ENCODE data around the gene DNAI1. TPM values are rescaled to one million over a fixed set of nuclear protein-coding genes. Genes with fewer than 3 reads are reported as not detected.

The DNAI1 gene
- polyA plus RNA-seq, 1 experiment: not detected

DNA sequence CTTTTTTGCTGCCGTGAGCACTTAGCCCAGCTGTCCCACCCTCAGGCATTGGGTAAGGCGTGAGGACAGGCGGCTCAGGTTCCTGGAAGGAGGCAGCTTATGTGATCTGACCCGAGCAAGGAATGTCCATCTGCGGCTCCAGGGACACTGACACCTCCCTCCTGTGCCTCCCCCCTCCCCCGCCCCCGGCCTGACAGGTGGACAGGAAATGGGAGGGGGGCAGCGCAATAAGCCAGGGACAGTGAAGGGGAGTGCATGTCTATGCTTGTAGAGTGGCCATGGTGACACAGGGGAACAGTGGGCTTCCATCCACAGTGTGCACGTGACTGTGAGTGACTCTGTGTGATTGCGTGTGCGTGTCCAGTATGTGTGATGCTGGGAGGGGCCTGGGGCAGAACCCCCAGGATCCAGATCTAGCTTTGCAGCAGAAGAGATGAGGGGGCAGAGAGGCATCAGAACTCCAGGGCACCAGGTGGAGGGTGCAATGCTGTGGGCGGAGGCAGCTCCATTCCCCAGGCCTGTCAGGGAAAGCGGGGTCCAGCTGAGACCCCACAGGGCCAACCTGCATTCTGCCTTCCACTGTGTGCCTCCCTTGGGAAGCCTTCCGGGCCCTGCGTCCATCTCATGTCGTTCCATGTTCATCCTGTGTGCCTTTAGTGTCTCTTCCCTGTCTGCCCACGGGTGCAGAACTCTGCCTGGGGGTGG, 100.5 kb downstream of the DNAI1 start:
- ChIA-PET CTCF (interaction anchor here (1.0 to 3.7 kb wide), 5 partner anchors 11 to 58 kb away, joined by 3 to 23 read pairs (median 9); no protein-coding TSS in a partner anchor), POLR2A (no interaction called here)
- Histone ChIP-seq H3K27me3 (ENCODE audit: control insufficient read depth, insufficient read depth, low read length) (peaks cover 8% of the 10 kb centered on the region), H3K36me3 (ENCODE audit: control insufficient read depth, insufficient read depth, low read length) (no peaks in the 10 kb centered on the region), H3K4me3 (ENCODE audit: low read depth, low read length) (no peak overlapping the region)
- DNase-seq (ENCODE audit: low read depth): no peak
- no peak for TF ChIP-seq CTCF (IDR thresholded peaks at IDR 0.05; ENCODE audit: insufficient read depth, low read depth, low read length)

DNA sequence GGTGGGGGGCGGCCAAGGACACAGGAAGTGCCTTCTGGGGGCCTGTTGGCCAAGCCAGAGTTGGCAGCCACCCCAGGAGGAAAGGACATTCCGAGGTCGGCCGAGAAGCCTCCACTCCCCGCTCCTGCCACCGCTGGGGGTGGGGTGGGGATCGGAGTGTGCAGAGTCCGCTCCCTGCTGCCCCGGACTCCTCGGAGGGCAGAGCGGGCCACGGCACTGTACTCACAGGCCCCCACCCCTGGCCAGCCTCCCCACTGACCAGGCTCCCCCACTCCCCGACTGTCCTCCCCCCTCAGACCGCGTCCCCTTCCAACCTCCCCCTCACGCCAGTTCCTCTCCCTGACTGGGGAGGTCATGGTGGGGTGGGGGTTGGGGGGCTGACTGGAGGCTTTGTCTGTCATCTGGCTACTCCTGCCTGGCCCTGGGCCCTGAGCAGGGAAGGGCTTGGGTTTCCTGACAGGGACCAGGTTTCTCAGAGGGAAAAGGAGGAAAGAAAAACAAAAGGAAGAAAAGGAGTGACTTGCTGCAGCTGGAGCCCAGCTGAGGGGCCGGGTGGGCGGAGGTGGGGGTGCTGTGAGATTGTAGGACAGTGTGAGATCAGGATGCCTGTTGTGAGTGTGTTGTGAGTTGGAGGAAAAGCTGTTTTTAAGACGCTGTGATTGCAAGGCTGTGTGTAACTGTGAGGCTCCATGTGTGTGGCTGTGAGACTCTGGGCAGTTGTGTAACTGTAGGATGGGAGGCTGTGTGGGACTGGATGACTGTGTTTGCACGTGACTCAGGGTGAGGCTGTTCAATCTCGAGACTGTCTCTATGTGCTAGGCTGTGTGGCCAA, 101.2 kb downstream of the DNAI1 start:
- CTCF ChIA-PET: interaction anchor here (2.9 to 3.7 kb wide), 2 partner anchors 12 to 32 kb away, joined by 21 to 23 read pairs; no protein-coding TSS in a partner anchor

GRCh38 chr9:34560599-34561214, 102.1 kb downstream of the DNAI1 start:
- no peak overlapping the region for H3K4me3 ChIP-seq (ENCODE audit: low read depth, low read length)

More for the DNA sequence above, 101.2 kb downstream of the DNAI1 start:
- Histone ChIP-seq H3K27me3 (ENCODE audit: control insufficient read depth, insufficient read depth, low read length) (peaks cover 3% of the 10 kb centered on the region), H3K36me3 (ENCODE audit: control insufficient read depth, insufficient read depth, low read length) (no peaks in the 10 kb centered on the region), H3K4me3 (ENCODE audit: low read depth, low read length) (no peak overlapping the region)
- TF ChIP-seq CTCF (IDR thresholded peaks at IDR 0.05; ENCODE audit: insufficient read depth, low read depth, low read length): no peak
- no peak for DNase-seq (ENCODE audit: low read depth)
- POLR2A ChIA-PET: no interaction called here

GRCh38 chr9:34562135-34562745, 103.6 kb downstream of the DNAI1 start:
- no peak for DNase-seq (ENCODE audit: low read depth)
- Histone ChIP-seq H3K4me3 (ENCODE audit: low read depth, low read length) (no peak overlapping the region), H3K27me3 (ENCODE audit: control insufficient read depth, insufficient read depth, low read length) (peaks cover 5% of the 10 kb centered on the region), H3K36me3 (ENCODE audit: control insufficient read depth, insufficient read depth, low read length) (no peaks in the 10 kb centered on the region)
- ChIA-PET POLR2A (no interaction called here), CTCF (interaction anchor here (0.6 to 3.8 kb wide), 5 partner anchors 9 to 46 kb away, joined by 3 to 16 read pairs (median 4); no protein-coding TSS in a partner anchor)
- TF ChIP-seq CTCF (IDR thresholded peaks at IDR 0.05; ENCODE audit: insufficient read depth, low read depth, low read length): peak; percentile 59

More at GRCh38 chr9:34560599-34561214, 102.1 kb downstream of the DNAI1 start:
- ChIA-PET POLR2A (no interaction called here), CTCF (interaction anchor here (1.3 to 3.8 kb wide), 5 partner anchors 10 to 31 kb away, joined by 4 to 23 read pairs (median 16); no protein-coding TSS in a partner anchor)
- H3K27me3 ChIP-seq (ENCODE audit: control insufficient read depth, insufficient read depth, low read length): peaks cover 3% of the 10 kb centered on the region
- DNase-seq (ENCODE audit: low read depth): no peak
- no peak for TF ChIP-seq CTCF (IDR thresholded peaks at IDR 0.05; ENCODE audit: insufficient read depth, low read depth, low read length)
- H3K36me3 ChIP-seq (ENCODE audit: control insufficient read depth, insufficient read depth, low read length): no peaks in the 10 kb centered on the region
